Esophagus muscularis mucosa (tissue), 3 donors: ENCODE measurements around the gene ZFP91.

Source experiments
- CTCF ChIP-seq, 3 experiments: fragments of 200-600 bp in 2 of 3; fragments of 450-650 bp in 1 of 3; sonication (generic) in 2 of 3; IDR thresholded peaks; one replicate each; pipeline ENCODE4 v1.5.1; 2017 to 2019; ENCODE audit warnings: antibody characterized with exemption in 3 of 3, mild to moderate bottlenecking in 2 of 3, moderate library complexity in 1 of 3
- POLR2A ChIP-seq: fragments of 450-650 bp; IDR thresholded peaks from one replicate; pipeline ENCODE4 v1.6.1; 2017; ENCODE audit warnings: antibody characterized with exemption, moderate library complexity, mild to moderate bottlenecking, low read depth

DNA sequence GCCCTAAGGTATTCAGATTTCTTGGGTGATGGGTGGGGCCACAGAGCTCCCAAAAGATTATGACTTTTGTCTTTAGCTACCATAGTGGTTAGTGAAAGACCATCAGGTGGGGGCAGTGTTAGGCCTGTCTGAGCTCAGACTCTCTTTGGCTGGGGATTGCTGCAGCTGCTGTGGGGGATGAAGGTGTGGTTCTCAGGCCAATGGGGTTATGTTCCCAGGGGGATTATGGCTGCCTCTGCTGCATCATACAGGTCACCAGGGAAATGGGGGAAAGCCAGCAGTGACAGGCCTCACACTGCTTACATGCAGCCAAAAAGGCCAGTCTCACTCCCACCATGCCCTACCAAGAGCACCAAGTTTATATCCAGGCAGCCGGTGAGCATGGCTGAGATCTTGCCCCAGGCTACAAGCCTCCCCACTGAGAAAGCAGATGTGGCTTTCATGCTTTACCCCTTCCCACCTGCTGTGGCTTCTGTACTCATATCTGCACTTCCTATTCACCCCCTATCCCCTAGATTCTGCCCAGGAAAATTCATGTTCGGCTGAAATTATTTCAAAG is 68.4 kb downstream of the ZFP91 start:
- no peak for TF ChIP-seq CTCF (IDR thresholded peaks at IDR 0.05)
- no peak for TF ChIP-seq POLR2A
